Effector memory CD8-positive, alpha-beta T cell (primary cell): ENCODE data around the gene YBX1.

Source experiments
- ATAC-seq: fragments of 150-1000 bp; cut with Tn5 transposase; replicated peaks from 2 replicates; pipeline ENCODE4 v1.10.0; 2021; ENCODE audit warnings: mild to moderate bottlenecking, moderate library complexity
- DNase-seq, 3 experiments: peaks; one replicate each; pipeline ENCODE4 v3.0.0; 2021
- H3K27ac Mint-ChIP-seq, 2 donors: one replicate each; pipeline ENCODE4 v1.8.0; 2022; ENCODE audit warnings: mild to moderate bottlenecking in 2 of 2, mixed read lengths in 2 of 2, moderate library complexity in 2 of 2
- H3K27me3 Mint-ChIP-seq, 2 donors: one replicate each; pipeline ENCODE4 v1.8.0; 2022; ENCODE audit warnings: mixed read lengths in 2 of 2
- H3K36me3 Mint-ChIP-seq: one replicate; pipeline ENCODE4 v1.8.0; 2022; ENCODE audit warnings: mild to moderate bottlenecking, moderate library complexity, mixed read lengths; ENCODE audit not compliant: insufficient read depth
- H3K4me1 Mint-ChIP-seq, 2 donors: one replicate each; pipeline ENCODE4 v1.8.0; 2022; ENCODE audit warnings: low read depth in 2 of 2, mixed read lengths in 2 of 2
- H3K4me3 Mint-ChIP-seq, 2 donors: one replicate each; pipeline ENCODE4 v1.8.0; 2022; ENCODE audit warnings: mild to moderate bottlenecking in 2 of 2, mixed read lengths in 2 of 2, moderate library complexity in 2 of 2
- H3K9me3 Mint-ChIP-seq, 2 donors: one replicate each; pipeline ENCODE4 v1.8.0; 2022; ENCODE audit warnings: mixed read lengths in 2 of 2

Gene YBX1

GRCh38 chr1:42753070-42753469, 70.9 kb downstream of the YBX1 start:
- peaks cover 2 to 6% of the 10 kb centered on the region in 2 donors for H3K4me1 Mint-ChIP-seq
- no peak overlapping the region for H3K27ac Mint-ChIP-seq
- DNase-seq (no peak), ATAC-seq (no peak)
- no peaks in the 10 kb centered on the region for H3K27me3 Mint-ChIP-seq
- H3K9me3 Mint-ChIP-seq: no peaks in the 10 kb centered on the region
- no peak overlapping the region for H3K4me3 Mint-ChIP-seq
- H3K36me3 Mint-ChIP-seq: peaks cover 23% of the 10 kb centered on the region
